GM18517 (cell line): ENCODE measurements around the gene AGAP3.

Source experiments
- ATAC-seq: cut with Tn5 transposase; IDR thresholded peaks from one replicate; pipeline ENCODE4 v1.9.1; 2021; ENCODE audit warnings: mild to moderate bottlenecking, moderate library complexity; ENCODE audit not compliant: unreplicated experiment

AGAP3 gene

GRCh38 chr7:151073990-151074389, 12.3 kb upstream of the AGAP3 start:
- no peak for ATAC-seq

GRCh38 chr7:151074817-151075661, 11.2 kb upstream of the AGAP3 start:
- no peak for ATAC-seq

- ATAC-seq = no peak
These were observed 10.7 kb upstream of the AGAP3 start for GRCh38 chr7:151075662-151075971.

DNA sequence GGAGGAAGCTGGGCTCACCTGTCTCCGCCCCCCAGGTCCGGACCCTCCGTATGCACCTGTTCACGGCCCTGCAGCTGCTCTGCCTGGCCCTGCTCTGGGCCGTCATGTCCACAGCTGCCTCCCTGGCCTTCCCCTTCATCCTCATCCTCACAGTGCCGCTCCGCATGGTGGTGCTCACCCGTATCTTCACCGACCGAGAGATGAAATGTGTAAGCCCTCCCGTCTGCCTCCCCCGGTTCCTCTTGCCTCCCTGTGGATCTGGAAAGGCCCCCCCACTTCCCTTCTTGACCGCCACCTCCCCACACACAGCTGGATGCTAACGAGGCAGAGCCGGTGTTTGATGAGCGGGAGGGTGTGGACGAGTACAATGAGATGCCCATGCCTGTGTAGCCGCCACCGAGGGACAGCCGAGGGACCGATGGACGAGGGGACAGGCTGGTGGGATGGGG, 10.3 kb upstream of the AGAP3 start:
- no peak for ATAC-seq

- ATAC-seq = no peak
These were observed 9.2 kb upstream of the AGAP3 start for GRCh38 chr7:151076863-151077704.

- no peak for ATAC-seq
These were observed 8.5 kb upstream of the AGAP3 start for GRCh38 chr7:151077705-151078232.

- ATAC-seq = no peak
These were observed 7.8 kb upstream of the AGAP3 start for GRCh38 chr7:151078233-151079040.

GRCh38 chr7:151079199-151079910, 6.9 kb upstream of the AGAP3 start:
- no peak for ATAC-seq

DNA sequence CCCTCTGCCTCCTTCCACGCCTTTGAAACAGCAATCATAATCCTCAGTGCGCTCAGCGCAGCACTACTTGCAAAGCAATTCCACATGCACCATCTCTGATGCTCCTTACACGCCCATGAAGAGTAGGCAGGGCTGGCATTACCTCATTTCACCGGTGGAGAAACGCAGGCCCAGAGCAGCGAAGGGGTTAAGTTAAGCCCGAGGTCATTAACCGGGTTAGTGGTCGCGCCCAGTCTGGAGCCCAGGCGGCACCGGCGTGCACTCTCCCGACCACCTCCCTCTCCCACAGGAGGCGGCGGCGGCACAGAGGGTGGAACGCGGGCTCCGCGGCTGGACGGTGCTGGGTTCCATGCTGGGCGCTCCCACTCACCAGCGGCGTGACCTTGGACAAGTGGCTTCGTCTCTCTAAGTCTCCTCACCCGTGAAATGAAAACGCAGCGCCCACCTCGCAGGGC, 6.2 kb upstream of the AGAP3 start:
- ATAC-seq = no peak

GRCh38 chr7:151080522-151081169, 5.6 kb upstream of the AGAP3 start, which contains the start of gene FASTK:
FASTK (minus strand) TSS chr7:151080809; CDS start chr7:151080766, 43 bp downstream.
- peak; percentile 74 for ATAC-seq

- no peak for ATAC-seq
These were observed 4.8 kb upstream of the AGAP3 start for GRCh38 chr7:151081170-151082101.

DNA sequence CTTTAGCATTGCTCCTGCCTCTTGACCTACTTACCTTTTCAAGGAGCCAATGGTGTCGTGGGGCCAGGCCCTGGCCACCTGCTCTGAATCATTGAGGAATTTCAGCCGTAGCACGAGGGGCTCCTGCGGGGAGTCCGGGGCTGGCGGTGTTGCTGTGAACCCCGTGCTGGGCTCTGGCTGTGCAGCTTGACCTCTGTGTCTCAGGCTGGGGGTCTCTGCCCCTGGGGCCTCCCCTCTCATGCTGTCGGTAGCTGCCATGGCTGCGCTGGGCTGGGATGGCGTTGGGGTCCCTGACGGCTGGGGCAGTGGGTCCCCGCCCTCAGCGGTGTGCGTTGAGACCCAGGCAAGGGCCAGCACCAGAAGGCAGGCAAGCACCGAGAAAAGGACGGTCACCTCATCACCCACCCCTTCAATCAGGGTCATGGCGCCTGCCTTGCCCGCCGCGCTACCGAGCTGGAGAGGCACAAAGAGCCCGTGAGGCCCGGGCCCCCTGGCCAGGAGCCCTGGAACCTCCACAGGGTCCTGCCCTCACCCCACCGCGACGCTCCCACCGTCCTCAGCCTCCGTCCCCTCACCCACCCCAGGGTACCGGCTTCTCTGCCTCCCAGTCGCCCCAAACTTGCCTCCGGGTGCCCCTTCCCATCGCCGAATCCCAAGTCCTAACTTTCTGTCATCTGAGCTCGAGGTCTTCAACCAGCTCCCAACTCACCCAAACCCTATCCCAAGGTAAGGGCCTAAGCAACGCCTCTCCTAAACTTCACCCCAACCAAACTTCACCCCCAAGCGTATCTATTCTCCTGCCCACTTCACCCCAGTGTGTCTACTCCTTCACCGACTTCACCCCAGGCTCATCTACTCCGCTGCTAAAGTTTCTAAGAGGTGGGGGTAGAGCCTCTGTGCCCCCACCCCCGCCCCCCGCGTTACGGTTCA, 3.9 kb upstream of the AGAP3 start:
- ATAC-seq = no peak

DNA sequence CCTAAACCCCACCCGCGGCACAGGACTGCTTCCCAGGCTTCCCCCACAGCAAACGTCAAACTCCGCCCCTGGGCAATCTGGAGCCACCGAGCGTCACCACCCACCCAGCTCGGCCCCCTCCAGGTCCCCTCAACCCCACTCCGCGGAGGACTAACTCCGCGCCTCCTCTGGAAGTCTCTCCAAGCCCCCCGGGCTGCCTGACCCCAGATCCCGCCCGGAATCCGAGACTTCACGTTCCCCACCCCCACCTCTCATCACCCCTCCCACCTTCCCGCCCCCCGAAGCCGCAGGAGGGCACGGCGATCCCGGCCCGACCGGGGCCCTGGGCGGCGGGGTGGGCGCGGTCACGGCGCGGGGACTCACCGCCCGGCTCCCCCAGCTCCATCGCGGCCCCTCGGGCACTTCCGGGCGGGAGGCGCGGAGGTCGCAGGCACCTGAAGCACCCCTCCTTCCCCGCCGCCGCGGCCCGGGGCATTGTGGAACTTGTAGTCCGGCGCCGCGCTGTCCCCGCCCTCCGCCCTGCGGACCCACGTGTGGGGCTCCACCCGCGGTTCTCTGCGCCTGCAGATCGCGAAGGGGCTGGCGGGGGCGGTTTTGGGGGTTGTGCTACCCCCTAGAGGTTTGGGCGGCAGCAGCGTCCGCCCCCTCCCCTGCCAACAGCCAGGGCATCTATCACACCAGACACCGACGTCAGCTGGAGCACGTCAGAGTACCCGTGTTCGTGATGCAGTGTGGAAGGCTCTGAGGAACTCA, 3.0 kb upstream of the AGAP3 start, which contains the start of gene TMUB1:
Gene TMUB1, minus strand, starts transcription at position 423 of the 753 bp plus-strand sequence. CDS start 930 bp downstream, outside the sequence.
- ATAC-seq = peak; percentile 44

DNA sequence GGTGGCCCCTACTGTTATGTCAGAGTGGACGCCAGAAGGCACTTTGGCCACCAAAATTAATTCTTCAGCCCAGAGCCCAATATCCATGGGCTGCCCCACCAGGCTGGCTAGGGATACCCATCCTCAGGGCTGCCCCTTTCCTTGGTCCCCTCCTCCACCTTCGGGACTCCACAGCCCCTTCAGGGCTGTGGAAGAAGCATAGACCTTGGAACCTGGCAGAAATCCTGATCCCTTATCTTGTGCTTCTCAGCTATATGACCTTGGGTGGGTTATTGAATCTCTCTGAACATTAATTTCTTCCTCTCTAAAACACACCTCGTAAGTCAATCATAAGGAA, 2.5 kb upstream of the AGAP3 start:
- no peak for ATAC-seq

DNA sequence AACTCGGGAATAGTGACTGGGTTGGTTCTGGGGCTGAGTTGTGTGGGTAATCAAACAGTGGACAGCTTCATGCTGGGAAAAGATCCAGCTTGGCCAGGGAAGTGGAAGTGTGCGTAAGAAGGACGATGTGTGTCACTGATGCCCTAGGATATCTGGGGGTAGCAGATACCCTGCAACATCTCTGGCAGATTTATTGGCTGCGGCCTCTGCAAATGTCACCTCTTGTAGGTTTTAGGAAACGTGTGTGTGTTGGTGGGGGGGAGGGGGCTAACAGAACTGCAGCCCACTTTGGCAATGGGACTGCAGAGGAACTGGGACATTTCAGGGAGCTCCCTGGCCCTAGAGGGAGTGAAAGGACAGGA, 965 bp upstream of the AGAP3 start:
- ATAC-seq = no peak

DNA sequence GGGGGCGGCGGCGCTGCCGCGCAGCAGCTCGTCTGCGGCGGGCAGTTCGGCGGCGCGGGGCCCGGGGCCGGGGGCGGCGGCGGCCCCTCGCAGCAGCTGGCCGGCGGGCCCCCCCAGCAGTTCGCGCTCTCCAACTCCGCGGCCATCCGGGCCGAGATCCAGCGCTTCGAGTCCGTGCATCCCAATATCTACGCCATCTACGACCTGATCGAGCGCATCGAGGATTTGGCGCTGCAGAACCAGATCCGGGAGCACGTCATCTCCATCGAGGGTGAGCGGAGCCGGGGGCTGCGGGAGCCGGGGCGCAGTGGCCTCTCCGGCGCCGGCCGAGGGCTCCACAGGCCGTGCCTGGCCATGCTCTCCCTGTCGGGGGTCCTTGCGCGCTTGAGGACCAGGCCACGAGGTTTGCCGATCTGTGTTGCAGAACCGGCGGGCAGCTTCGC, 548 bp downstream of the AGAP3 start:
- ATAC-seq = no peak
